B cell (primary cell): ENCODE results near the gene FZR1. TPM values are rescaled to one million over a fixed set of nuclear protein-coding genes. Genes with fewer than 3 reads are reported as not detected.

Source experiments
- ATAC-seq: fragments of 200-7000 bp; cut with Tn5 transposase; one replicate; pipeline ENCODE4 v1.10.0; 2021; ENCODE audit warnings: low read depth, mild to moderate bottlenecking, moderate number of reproducible peaks, moderate library complexity
- CTCF ChIA-PET: fragments of 350-600 bp; sonication (Branson Sonifier 250); formaldehyde crosslinking; loops from one replicate; lab custom pipeline; 2021; ENCODE audit warnings: antibody characterized with exemption, inconsistent platforms; lab: Charles Lee
- POLR2A ChIA-PET: fragments of 350-600 bp; sonication (Branson Sonifier 250); formaldehyde crosslinking; loops from one replicate; lab custom pipeline; 2021; ENCODE audit warnings: antibody characterized with exemption; lab: Charles Lee
- DNase-seq: peaks from one replicate; pipeline ENCODE4 v3.0.0; 2013
- H2AFZ ChIP-seq: 2 replicates; pipeline ENCODE4 v1.6.1; 2012; ENCODE audit warnings: mild to moderate bottlenecking, low read depth, low read length; ENCODE audit not compliant: insufficient read depth, poor library complexity, severe bottlenecking
- H3K27ac ChIP-seq, 2 donors: 1 replicate in 1 of 2; 2 replicates in 1 of 2; pipeline ENCODE4 v1.5.1; 2012 to 2013; ENCODE audit warnings: low read length in 2 of 2, mild to moderate bottlenecking in 2 of 2, moderate library complexity in 1 of 2
- H3K27me3 ChIP-seq, 4 experiments: fragments of 200-600 bp in 1 of 4; sonication (generic) in 1 of 4; replicated peaks in 1 of 4; 1 replicate in 2 of 4; 2 replicates in 2 of 4; pipeline versions ENCODE4 v1.6.1 to v1.7.0; 2013 to 2016; ENCODE audit warnings: low read length in 3 of 4, mild to moderate bottlenecking in 2 of 4, mixed read lengths in 1 of 4, moderate library complexity in 1 of 4; ENCODE audit not compliant: insufficient read depth in 4 of 4, control insufficient read depth in 3 of 4; ENCODE audit errors: control extremely low read depth in 1 of 4
- H3K36me3 ChIP-seq, 2 experiments: replicated peaks in 1 of 2; 1 replicate in 1 of 2; 2 replicates in 1 of 2; pipeline versions ENCODE4 v1.6.1 to v1.7.1; 2013; ENCODE audit warnings: low read length in 1 of 2; ENCODE audit not compliant: insufficient read depth in 2 of 2, control insufficient read depth in 1 of 2; ENCODE audit errors: control extremely low read depth in 1 of 2, extremely low read depth in 1 of 2
- H3K4me1 ChIP-seq, 2 donors: fragments of 200-600 bp in 1 of 2; sonication (generic) in 1 of 2; 1 replicate in 1 of 2; 2 replicates in 1 of 2; pipeline versions ENCODE4 v1.5.1 to v1.6.1; 2013 to 2017; ENCODE audit warnings: low read length in 2 of 2; ENCODE audit not compliant: control insufficient read depth in 2 of 2, insufficient read depth in 2 of 2
- H3K4me2 ChIP-seq: replicated peaks from 2 replicates; pipeline ENCODE3; 2012; ENCODE audit warnings: mild to moderate bottlenecking, low read depth, low read length; ENCODE audit not compliant: poor library complexity, severe bottlenecking
- H3K4me3 ChIP-seq, 5 experiments: fragments of 200-600 bp in 1 of 5; sonication (generic) in 1 of 5; 1 replicate in 3 of 5; 2 replicates in 2 of 5; pipeline versions ENCODE4 v1.5.1 to v1.7.0; 2011 to 2016; ENCODE audit warnings: low read length in 4 of 5, mild to moderate bottlenecking in 4 of 5, low read depth in 2 of 5, control low read depth in 1 of 5, moderate library complexity in 1 of 5; ENCODE audit not compliant: insufficient read depth in 1 of 5; ENCODE audit errors: control extremely low read depth in 1 of 5, extremely low read depth in 1 of 5
- H3K79me2 ChIP-seq: fragments of 200-600 bp; sonication (generic); one replicate; pipeline ENCODE4 v1.6.0; 2016; ENCODE audit warnings: low read length; ENCODE audit not compliant: control insufficient read depth, insufficient read depth
- H3K9ac ChIP-seq: fragments of 200-600 bp; sonication (generic); 2 replicates; pipeline ENCODE4 v1.6.1; 2017; ENCODE audit warnings: mild to moderate bottlenecking, low read length, moderate library complexity
- H3K9me3 ChIP-seq, 3 donors: one replicate each; pipeline versions ENCODE4 v1.6.1 to v1.7.1; 2013; ENCODE audit warnings: low read length in 2 of 3; ENCODE audit not compliant: control insufficient read depth in 2 of 3, insufficient read depth in 1 of 3; ENCODE audit errors: control extremely low read depth in 1 of 3
- H4K20me1 ChIP-seq: 2 replicates; pipeline ENCODE4 v1.6.0; 2012; ENCODE audit warnings: mild to moderate bottlenecking, low read length; ENCODE audit not compliant: insufficient read depth, control insufficient read depth, poor library complexity, severe bottlenecking
- H3K27ac Mint-ChIP-seq: one replicate; pipeline ENCODE4 v1.8.0; 2021; ENCODE audit warnings: mixed read lengths
- H3K27me3 Mint-ChIP-seq: one replicate; pipeline ENCODE4 v1.8.0; 2021; ENCODE audit warnings: mixed read lengths
- H3K4me1 Mint-ChIP-seq: one replicate; pipeline ENCODE4 v1.8.0; 2021; ENCODE audit warnings: mixed read lengths
- H3K4me3 Mint-ChIP-seq: one replicate; pipeline ENCODE4 v1.8.0; 2021; ENCODE audit warnings: mixed read lengths
- H3K9me3 Mint-ChIP-seq: one replicate; pipeline ENCODE4 v1.8.0; 2022; ENCODE audit warnings: mixed read lengths; ENCODE audit not compliant: insufficient read depth
- EZH2 ChIP-seq: IDR thresholded peaks from 2 replicates; pipeline ENCODE4 v1.6.1; 2012; ENCODE audit warnings: borderline replicate concordance, low read depth, mild to moderate bottlenecking, moderate library complexity, low read length; ENCODE audit not compliant: insufficient read depth, poor library complexity, severe bottlenecking
- WGBS: methylation state at CpG from one replicate; pipeline ENCODE4 v1.1.5; 2013; ENCODE audit warnings: missing lambda C conversion rate; ENCODE audit not compliant: insufficient coverage; 5-methylcytosine and 5-hydroxymethylcytosine counted together
- intact Hi-C: fragments of 100-400 bp; cut with micrococcal nuclease; formaldehyde crosslinking; loops from one replicate; pipeline ENCODE4 v1.10.0; 2022
- polyA plus RNA-seq: library from polyadenylated mRNA; depleted of rRNA; stranded (reverse); fragments of >200 nt; gene quantifications from 2 replicates; pipeline ENCODE4 v1.2.3, GENCODE V29; 2012
- total RNA-seq, 2 donors: library from RNA; stranded (reverse); fragments of 120-200 nt in 1 of 2; gene quantifications; 1 replicate in 1 of 2; 2 replicates in 1 of 2; pipeline versions ENCODE4 v1.2.3 to v1.2.4, GENCODE V29; 2013 to 2022
- TF ChIP-seq, protein P1 (sequence below): fragments of 200-600 bp; IDR thresholded peaks from one replicate; pipeline ENCODE4 v1.8.0; 2022; ENCODE audit warnings: antibody characterized with exemption, mild to moderate bottlenecking

Gene FZR1
- total and polyA plus RNA-seq, 2 donors (not counting 1 experiment from before 2014, with no cell fraction given), result 83.5 to 96.1 TPM

DNA sequence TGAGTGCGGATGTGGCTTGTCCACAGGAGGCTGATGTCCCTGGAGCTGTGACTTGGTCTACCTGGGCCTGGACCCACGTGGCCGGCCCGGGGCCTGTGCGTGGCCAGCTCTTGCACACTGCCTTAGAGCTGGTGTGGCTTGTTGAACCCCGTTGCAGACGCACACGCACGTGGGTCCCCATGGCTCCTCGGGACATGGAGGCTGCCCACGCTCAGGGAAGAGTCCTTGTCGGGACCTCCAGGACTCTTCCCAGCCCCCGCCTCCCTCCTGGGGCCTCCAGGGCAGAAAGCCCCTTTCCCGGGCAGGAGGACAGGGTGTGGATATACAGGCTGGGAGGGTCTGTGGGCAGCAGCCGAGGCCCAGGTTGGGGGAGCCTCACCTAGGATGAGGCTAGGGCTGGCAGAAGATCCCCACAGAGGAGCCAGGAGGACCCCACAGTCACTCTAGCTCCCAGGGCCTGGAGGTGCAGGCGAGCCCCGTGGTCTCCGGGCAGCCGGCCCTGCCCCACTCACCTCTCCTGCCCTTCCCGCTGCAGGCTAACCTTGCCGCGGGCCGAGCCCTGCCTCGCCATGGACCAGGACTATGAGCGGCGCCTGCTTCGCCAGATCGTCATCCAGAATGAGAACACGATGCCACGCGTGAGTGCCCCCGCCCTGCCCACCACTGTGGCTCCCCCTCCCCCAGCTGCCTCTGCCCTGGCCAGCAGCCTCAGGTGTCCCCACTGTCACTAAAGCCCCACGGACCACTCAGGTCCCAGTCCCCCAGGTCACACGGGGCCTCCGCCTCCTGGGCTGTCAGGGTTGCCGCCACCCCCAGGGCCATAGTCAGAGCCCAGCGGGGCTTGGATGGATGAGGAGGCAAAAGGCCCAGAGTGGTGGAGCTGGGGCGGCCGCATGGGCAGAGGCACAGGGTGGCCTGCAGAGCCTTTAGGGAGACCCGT, 16.6 kb downstream of the FZR1 start:
- H3K27ac Mint-ChIP-seq, result no peak overlapping the region

More for the DNA sequence above, 16.6 kb downstream of the FZR1 start:
- TF ChIP-seq, protein P1, sequence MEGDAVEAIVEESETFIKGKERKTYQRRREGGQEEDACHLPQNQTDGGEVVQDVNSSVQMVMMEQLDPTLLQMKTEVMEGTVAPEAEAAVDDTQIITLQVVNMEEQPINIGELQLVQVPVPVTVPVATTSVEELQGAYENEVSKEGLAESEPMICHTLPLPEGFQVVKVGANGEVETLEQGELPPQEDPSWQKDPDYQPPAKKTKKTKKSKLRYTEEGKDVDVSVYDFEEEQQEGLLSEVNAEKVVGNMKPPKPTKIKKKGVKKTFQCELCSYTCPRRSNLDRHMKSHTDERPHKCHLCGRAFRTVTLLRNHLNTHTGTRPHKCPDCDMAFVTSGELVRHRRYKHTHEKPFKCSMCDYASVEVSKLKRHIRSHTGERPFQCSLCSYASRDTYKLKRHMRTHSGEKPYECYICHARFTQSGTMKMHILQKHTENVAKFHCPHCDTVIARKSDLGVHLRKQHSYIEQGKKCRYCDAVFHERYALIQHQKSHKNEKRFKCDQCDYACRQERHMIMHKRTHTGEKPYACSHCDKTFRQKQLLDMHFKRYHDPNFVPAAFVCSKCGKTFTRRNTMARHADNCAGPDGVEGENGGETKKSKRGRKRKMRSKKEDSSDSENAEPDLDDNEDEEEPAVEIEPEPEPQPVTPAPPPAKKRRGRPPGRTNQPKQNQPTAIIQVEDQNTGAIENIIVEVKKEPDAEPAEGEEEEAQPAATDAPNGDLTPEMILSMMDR, result no peak
- no peak for TF ChIP-seq EZH2
- Histone ChIP-seq H3K27me3 (no peaks in the 10 kb centered on the region), H3K79me2 (peaks cover 76% of the 10 kb centered on the region), H3K36me3 (peaks cover 0 to 68% of the 10 kb centered on the region in 2 experiments), H3K4me1 (peaks cover 0 to 11% of the 10 kb centered on the region in 2 donors), H4K20me1 (peaks cover 96% of the 10 kb centered on the region), H3K4me2 (no peak overlapping the region), H2AFZ (no peak overlapping the region), H3K4me3 (no peak overlapping the region), H3K27ac (no peak overlapping the region), H3K9ac (no peak overlapping the region), H3K9me3 (no peaks in the 10 kb centered on the region)
- no peak for DNase-seq
- no peaks in the 10 kb centered on the region for H3K9me3 Mint-ChIP-seq
- H3K27me3 Mint-ChIP-seq, result no peaks in the 10 kb centered on the region
- ChIA-PET POLR2A (interaction anchor here (0.6 to 0.7 kb wide), 2 partner anchors 19 to 1599 kb away, joined by 4 to 6 read pairs; no protein-coding TSS in a partner anchor), CTCF (no interaction called here)
- intact Hi-C loops, result no loop called here
- peaks cover 17% of the 10 kb centered on the region for H3K4me1 Mint-ChIP-seq
- no peak overlapping the region for H3K4me3 Mint-ChIP-seq
- 97% methylated on average over 37 of the region's 40 CpGs for WGBS
- ATAC-seq, result no peak
